HG03575 (cell line): ENCODE measurements around the gene HS6ST1.

ENCODE experiments used
- ATAC-seq: cut with Tn5 transposase; IDR thresholded peaks from one replicate; pipeline ENCODE4 v1.9.1; 2021; ENCODE audit not compliant: unreplicated experiment, insufficient number of reproducible peaks, low FRiP score; ENCODE audit errors: extremely low read depth

HS6ST1 gene

GRCh38 chr2:128318776-128319464 is at the start of gene HS6ST1:
Gene HS6ST1 (minus strand): TSS chr2:128318868. CDS start chr2:128318563, 305 bp downstream.
- no peak for ATAC-seq

GRCh38 chr2:128367601-128368359 is 49.1 kb upstream of the HS6ST1 start:
- ATAC-seq: no peak

- ATAC-seq: no peak
Measured at GRCh38 chr2:128366713-128367511, 48.2 kb upstream of the HS6ST1 start.

- no peak for ATAC-seq
Measured at GRCh38 chr2:128365217-128365905, 46.7 kb upstream of the HS6ST1 start.

GRCh38 chr2:128364441-128364911 is 45.8 kb upstream of the HS6ST1 start:
- ATAC-seq: no peak

- no peak for ATAC-seq
Measured at GRCh38 chr2:128363934-128364361, 45.3 kb upstream of the HS6ST1 start.

- ATAC-seq: no peak
Measured at GRCh38 chr2:128362889-128363228, 44.2 kb upstream of the HS6ST1 start.

- no peak for ATAC-seq
Measured at GRCh38 chr2:128362176-128362888, 43.7 kb upstream of the HS6ST1 start.

GRCh38 chr2:128361376-128362131 is 42.9 kb upstream of the HS6ST1 start:
- no peak for ATAC-seq

- ATAC-seq: no peak
Measured at GRCh38 chr2:128360711-128361110, 42.0 kb upstream of the HS6ST1 start.

- no peak for ATAC-seq
Measured at GRCh38 chr2:128359841-128360240, 41.2 kb upstream of the HS6ST1 start.

- ATAC-seq: no peak
Measured at GRCh38 chr2:128358941-128359731, 40.5 kb upstream of the HS6ST1 start.

GRCh38 chr2:128357506-128358370 is 39.1 kb upstream of the HS6ST1 start:
- ATAC-seq: no peak

GRCh38 chr2:128356127-128356526 is 37.5 kb upstream of the HS6ST1 start:
- ATAC-seq: no peak

- no peak for ATAC-seq
Measured at GRCh38 chr2:128354726-128355470, 36.2 kb upstream of the HS6ST1 start.

- ATAC-seq: no peak
Measured at GRCh38 chr2:128354161-128354560, 35.5 kb upstream of the HS6ST1 start.
